Coronary artery (tissue), 2 donors: ENCODE data around the gene ACSM5.

Experiments
- DNase-seq: peaks from one replicate; pipeline ENCODE4 v3.0.0-alpha.2; 2017; ENCODE audit warnings: low spot score
- H3K27ac ChIP-seq, 2 donors: fragments of 200-600 bp; sonication (generic); one replicate each; pipeline ENCODE4 v1.5.1; 2016 to 2019
- H3K4me3 ChIP-seq: fragments of 200-600 bp; sonication (generic); 2 replicates; pipeline ENCODE4 v1.5.1; 2016; ENCODE audit warnings: mild to moderate bottlenecking, moderate library complexity
- TF ChIP-seq, protein P1 (sequence below): fragments of 200-600 bp; sonication (generic); IDR thresholded peaks from one replicate; pipeline ENCODE4 v1.5.1; 2019; ENCODE audit warnings: antibody characterized with exemption

The ACSM5 gene

DNA sequence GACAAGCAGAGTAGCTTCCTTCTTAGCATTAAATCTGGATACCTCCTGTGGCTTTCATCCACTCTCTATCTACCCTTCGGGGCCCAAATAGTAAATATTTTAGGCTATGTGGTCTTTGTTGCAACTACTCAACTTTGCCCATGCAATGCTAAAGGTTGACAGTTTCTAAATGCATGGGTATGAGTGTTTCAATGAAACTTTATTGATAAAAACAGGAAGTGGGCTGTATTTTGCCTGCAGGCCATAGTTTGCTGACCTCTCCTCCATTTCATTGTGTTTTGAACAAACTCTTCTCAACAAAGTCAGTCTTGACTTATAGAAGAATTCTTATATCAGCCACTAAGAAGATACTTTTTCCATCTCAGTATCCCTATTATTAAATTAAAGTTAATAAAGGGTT lies 76.1 kb downstream of the ACSM5 start:
- DNase-seq = no peak
- no peak overlapping the region for H3K27ac ChIP-seq
- TF ChIP-seq, protein P1, sequence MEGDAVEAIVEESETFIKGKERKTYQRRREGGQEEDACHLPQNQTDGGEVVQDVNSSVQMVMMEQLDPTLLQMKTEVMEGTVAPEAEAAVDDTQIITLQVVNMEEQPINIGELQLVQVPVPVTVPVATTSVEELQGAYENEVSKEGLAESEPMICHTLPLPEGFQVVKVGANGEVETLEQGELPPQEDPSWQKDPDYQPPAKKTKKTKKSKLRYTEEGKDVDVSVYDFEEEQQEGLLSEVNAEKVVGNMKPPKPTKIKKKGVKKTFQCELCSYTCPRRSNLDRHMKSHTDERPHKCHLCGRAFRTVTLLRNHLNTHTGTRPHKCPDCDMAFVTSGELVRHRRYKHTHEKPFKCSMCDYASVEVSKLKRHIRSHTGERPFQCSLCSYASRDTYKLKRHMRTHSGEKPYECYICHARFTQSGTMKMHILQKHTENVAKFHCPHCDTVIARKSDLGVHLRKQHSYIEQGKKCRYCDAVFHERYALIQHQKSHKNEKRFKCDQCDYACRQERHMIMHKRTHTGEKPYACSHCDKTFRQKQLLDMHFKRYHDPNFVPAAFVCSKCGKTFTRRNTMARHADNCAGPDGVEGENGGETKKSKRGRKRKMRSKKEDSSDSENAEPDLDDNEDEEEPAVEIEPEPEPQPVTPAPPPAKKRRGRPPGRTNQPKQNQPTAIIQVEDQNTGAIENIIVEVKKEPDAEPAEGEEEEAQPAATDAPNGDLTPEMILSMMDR = no peak
- no peak overlapping the region for H3K4me3 ChIP-seq
